Measurements from ENCODE around the gene CDK15.

Gene CDK15

DNA sequence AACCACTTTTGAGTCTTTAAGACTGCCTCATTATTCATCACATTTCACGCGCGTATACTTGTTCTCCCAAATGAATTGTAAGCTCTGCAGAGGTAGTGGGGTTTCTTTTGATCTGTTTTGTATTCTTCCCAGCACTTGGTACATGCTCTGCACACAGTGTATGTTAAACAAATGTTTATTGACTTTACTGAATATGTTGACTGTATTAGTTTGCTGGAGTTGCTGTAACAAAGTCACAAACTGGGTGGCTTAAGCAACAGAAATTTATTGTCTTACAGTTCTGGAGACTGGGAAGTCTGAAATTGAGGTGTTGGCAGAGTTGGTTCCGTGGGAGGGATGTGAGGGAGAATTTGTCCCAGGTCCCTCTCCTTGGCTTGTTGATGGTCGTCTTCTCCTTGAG lies 65.1 kb downstream of the CDK15 start:
- no peak for DNase-seq (ENCODE audit: low read depth)

- DNase-seq (ENCODE audit: low read depth): no peak
Measured at GRCh38 chr2:201872591-201872990, 66.3 kb downstream of the CDK15 start.

DNA sequence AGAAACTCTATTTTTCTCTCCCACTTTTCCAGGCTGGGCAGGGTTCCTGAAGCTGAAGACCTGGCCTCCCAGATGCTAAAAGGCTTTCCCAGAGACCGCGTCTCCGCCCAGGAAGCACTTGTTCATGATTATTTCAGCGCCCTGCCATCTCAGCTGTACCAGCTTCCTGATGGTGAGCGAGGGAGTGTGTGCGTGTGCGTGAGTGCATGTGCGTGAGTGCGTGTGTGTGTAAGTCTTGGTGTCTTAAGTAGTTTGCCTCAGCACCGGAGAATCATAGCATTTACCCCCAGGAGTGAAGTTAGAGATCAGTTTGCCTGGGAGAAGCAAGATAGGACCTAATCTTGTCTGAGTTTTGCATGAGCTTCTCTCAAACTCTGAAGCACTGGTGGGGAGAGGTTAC lies 73.7 kb downstream of the CDK15 start:
- no peak for DNase-seq (ENCODE audit: low read depth)

DNA sequence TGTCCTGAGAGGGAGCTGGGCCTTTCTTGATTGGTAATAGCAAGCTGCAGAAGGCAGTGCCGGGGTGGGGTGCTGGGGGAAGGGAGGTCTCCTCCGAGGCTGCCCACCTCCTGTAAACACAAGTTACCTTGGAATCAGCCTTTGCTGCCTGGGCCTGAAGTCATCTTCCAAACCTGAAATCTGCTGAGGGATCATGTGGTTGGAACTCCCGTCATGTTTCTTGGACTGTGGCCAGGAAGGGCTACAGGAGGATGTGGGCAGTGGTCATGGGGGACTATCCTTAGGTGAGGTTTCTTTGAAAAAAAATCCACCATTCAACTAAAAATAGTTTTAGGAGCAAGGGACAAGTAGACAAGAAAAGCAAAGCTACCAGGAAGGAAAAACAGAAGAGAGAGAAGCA lies 74.2 kb downstream of the CDK15 start:
- DNase-seq (ENCODE audit: low read depth): no peak

DNA sequence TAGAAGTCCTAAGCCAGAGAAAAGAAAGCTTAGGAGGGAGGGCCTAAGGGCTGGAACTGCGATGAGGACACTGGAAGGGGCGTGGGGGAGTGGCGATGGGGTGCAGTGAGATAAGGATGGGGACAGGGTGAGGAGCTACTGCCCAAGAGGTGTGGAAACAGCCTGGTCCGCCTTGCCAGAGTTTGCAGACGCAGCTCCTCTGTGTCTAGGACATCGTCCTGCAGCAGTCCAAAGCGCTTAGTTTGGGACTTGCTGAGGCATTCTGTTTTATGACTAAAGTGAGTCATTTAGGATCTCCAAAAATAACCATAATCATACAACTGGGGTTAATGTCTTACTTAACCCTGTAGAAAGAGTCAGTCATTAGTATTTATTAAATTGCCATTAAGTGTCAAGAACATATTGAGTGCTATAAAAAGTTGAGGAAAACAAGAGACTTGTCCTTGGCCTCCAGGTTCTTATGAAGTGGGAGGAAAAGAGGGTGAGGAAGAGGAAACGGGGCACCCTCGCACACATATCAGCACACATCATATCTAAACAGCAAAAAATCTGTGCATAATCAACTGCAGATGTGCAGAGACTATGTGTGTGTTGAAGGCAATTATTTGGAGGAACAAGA lies 74.8 kb downstream of the CDK15 start:
- no peak for DNase-seq (ENCODE audit: low read depth)

- no peak for DNase-seq (ENCODE audit: low read depth)
Measured at GRCh38 chr2:201881741-201882140, 75.4 kb downstream of the CDK15 start.

GRCh38 chr2:201882353-201883090 lies 76.2 kb downstream of the CDK15 start:
- no peak for DNase-seq (ENCODE audit: low read depth)

GRCh38 chr2:201883606-201884369 lies 77.5 kb downstream of the CDK15 start:
- no peak for DNase-seq (ENCODE audit: low read depth)

GRCh38 chr2:201886504-201886903 lies 80.2 kb downstream of the CDK15 start:
- DNase-seq (ENCODE audit: low read depth): no peak

DNA sequence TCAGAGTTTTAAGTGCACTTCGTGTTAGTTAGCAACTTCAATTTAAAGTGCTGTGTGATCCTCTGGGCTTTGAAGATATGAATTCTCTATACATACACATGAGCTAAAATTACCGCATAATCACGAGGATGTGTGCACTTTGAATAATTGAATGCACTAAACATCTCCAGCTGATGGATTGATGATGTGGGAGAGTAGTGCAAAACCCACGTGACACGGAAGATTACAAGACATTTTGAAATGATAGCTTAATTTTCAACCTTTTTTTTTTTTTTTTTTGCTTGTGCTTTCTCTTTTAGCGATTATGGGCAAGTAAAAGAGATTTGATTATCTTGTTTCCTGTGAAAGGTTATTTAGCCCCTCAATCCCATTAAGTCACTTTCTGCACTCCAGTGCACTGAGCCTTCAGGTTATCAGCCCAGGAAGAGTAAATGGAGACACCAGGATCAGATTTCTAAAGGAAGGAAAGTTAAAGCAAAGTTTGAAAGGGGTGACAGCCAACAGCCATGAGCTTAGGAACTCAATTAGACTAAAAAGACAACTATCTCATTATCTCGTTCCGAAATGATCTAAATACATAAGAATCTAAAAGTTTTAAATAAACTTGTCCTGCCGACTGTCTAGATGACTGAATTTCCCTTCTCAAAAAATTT lies 81.6 kb downstream of the CDK15 start:
- no peak for DNase-seq (ENCODE audit: low read depth)

- no peak for DNase-seq (ENCODE audit: low read depth)
Measured at GRCh38 chr2:201888426-201888800, 82.1 kb downstream of the CDK15 start.

- no peak for DNase-seq (ENCODE audit: low read depth)
Measured at GRCh38 chr2:201890453-201890852, 84.1 kb downstream of the CDK15 start.

GRCh38 chr2:201891676-201892075 lies 85.3 kb downstream of the CDK15 start:
- DNase-seq (ENCODE audit: low read depth): no peak

GRCh38 chr2:201892516-201892915 lies 86.2 kb downstream of the CDK15 start:
- no peak for DNase-seq (ENCODE audit: low read depth)

DNA sequence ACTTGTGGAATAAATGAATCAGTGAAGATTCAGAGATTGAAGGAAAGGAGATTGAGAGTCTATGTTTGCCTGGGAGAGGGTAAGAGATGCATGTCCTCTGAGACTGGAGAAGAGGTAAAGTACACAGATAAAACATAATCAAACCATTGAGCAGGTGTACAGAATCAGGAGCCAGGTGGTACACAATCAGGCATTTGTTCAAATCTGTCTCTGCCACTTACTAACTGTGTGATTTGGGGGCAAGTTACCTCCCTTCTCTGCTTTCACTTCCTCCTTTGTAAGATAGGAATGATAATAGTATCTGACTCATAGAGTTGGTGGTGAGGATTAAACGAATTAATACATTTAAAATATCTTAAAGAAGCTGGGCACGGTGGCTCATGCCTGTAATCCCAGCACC lies 94.0 kb downstream of the CDK15 start:
- no peak for DNase-seq (ENCODE audit: low read depth)

DNA sequence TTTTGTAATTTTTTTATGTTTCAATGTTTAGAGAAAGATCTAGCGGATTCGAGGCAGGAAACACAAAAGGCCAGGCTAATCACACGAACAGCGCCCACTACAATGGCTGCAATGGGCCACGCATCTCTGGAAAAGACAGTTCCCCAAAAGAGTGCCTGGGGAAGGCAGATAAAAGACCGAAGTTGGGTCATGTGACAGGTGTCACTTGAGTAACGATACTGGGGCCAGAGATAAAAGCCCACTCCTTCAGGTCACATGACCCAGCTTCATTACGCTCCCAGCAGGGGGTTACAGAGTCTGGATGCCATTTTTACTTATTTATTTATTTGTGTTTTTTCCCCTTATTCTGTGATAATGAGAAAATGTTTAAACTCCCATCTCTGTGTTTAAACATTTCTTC lies 95.4 kb downstream of the CDK15 start:
- no peak for DNase-seq (ENCODE audit: low read depth)

DNA sequence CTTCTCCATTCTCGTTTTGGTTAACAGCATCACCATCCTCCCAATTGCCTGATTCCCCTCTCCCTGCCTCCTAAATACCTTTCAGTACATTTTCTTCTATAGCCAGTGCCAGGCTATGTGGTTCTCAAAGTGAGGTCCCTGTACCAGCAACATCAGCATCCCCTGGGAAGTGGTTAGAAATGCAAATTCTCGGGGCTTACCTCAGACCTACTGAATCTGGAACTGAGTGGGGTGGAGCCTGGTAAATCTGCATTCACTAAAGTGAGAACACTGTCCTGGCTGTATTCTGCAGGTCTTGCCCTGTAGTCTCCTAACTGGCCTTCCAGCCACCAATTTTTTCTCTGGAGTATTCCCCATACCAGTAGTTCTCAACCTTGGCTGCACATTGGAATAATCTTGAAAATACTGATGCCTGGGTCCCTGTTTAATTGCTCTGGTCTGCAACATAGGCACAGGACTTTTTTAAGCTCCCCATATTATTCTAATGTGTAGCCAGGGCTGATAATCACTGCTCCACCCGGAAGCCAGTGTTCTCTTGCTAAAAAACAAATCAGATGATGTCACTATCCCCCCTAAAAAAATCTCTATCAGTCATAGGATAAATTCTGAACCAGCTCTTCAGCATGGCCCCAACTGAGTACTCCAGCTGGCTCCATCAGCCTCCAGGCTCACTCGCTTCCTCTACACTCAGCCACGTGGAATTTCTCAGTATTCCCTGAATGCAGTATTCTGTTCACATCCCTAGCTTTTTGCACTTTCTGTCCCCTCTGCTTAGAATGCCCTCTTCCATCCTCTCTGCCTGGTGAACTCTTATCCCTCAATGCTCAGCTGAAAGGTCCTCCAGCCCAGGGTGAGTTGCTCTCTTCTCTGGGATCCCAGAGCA lies 98.4 kb downstream of the CDK15 start:
- DNase-seq (ENCODE audit: low read depth): no peak

DNA sequence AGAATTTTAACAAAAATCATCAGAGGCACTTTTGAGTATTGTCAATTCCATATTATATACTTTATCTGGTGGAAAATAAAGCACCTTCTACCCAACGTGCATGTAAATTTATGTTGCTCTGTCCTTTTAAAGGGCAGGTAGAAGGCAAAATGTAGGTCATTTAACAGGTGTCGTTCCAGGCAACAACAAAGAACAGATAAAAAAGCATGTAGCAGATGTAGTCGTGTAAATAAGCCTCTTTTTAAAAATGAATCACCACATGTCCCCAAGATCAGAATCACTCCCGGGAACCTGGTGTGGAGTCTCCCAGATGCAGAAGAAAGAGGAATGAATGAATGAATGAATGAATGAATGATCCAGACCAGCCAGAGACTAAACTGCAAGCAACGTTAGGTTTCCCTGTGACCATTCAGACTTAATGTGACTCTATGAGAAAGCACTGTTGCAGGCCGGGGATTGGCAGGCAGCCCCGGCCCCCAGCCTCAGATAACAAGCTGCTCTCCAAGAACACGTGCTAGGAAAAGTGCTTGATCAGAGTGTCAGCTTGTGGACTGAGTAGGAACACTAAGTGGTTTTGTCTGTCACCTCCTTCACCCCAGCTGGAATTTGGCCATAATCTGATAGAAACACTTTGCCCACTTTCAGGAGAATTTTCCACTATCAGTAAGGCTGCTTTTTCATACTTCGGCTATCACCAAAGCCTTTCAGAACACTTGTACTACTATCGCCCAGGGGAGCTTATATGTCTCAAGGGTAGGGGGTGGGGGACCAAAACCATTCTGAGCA lies 100.6 kb downstream of the CDK15 start:
- DNase-seq (ENCODE audit: low read depth): no peak

DNA sequence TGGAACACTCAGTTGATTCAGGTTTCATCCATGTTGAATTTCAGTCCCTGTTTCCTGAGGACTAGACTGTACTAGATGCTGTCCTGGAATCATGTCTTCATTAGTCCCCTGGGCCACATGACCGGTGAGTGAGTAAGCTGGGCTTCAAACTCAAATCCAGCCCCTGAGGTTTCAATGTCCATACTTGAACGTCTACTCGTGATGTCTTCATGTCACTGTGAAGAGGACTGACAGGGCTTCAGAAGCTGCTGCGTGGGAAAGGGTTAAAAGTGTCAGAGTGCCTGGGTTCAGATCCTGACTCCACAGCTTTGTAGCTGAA lies 101.2 kb downstream of the CDK15 start:
- DNase-seq (ENCODE audit: low read depth): no peak

- no peak for DNase-seq (ENCODE audit: low read depth)
Measured at GRCh38 chr2:201908901-201909300, 102.6 kb downstream of the CDK15 start.

DNA sequence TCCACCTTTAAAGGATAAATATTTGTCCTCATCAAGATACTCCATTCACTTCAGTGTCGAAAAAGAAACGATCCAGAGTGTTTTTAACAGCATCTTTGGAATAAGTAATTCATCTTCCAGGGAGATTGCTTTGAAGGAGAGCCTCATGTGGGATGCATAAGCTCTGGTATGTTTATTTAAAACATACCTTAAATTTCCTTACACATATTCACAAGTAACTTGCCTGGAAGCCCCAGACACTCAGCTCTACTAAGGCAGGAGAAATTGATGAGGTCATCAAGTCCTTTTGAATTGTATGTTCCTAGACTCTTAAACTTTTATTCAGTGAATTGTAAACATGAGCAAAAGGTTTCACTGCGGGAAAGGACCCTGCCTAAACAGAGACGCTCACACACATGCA lies 103.0 kb downstream of the CDK15 start:
- DNase-seq (ENCODE audit: low read depth): no peak

All from stimulated activated CD4-positive, alpha-beta T cell treated with anti-CD3 and anti-CD28 coated beads, Interleukin-2, amount 100 ng/mL, for 4 hours (primary cell).